HG03439 (cell line): ENCODE data around the gene GLG1.
"Not testable (repeated sequence)": the region's sequence is repeated elsewhere in the genome, so short reads cannot be mapped to it uniquely, and the experiment has no call there.

ENCODE experiments used
- ATAC-seq: cut with Tn5 transposase; IDR thresholded peaks from one replicate; pipeline ENCODE4 v1.9.1; 2021; ENCODE audit warnings: mild to moderate bottlenecking, moderate library complexity; ENCODE audit not compliant: unreplicated experiment

Gene GLG1

DNA sequence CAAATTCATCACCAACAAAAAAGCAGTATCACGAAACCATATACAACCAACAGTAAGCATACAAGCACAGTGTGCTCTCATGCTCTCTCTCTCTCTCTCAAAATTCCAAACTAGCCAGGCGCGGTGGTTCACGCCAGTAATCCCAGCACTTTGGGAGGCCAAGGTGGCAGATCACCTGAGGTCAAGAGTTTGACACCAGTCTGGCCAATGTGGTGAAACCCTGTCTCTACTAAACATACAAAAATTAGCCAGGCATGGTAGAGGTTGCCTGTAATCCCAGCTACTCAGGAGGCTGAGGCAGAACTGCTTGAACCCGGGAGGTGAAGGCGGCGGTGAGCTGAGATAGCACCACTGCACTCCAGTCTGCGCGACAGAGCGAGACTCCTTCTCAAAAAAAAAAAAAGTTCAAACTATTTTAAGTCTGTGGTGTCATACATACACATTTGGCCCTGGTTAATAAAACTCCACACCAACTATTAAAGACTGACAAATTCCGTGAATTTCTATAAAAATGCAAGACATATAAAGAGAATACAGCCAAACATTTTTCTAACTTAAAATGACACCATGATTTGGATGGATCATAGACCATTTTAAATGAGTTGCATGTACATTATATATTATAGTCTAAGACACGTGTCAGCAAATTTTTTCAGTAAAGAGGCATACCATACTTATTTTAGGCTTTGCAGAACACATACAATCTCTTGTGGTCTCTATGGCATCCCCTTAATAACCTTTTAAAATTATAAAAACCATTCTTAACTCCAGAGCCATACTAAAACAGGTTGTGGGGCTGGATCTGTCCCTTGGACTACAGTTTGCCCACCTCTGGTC, 30.9 kb downstream of the GLG1 start:
- ATAC-seq: no peak

DNA sequence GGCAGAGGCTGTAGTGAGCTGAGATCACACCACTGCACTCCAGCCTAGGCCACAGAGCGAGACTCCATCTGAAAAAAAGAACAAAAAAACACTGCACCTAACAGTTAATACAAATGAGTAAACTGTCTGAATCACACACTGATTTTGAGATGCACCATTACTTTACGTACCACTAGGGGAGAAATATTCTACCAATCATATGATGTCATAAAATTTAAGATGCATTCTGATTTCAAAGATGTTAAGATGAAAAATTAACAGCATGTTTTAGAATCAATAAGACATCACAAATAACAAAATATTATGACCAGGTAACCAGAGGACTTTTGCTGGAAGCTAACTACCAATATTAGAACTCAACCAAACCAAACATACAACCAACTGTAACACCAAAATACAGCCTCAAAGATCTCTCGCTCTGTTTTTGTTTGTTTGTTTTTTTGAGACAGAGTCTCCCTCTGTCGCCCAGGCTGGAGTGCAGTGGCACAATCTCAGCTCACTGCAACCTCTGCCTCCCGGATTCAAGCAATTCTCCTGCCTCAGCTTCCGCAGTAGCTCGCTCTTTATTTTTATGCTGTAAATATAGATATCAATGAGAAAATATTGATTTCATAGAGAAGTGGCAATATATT, 31.6 kb downstream of the GLG1 start:
- ATAC-seq: no peak

DNA sequence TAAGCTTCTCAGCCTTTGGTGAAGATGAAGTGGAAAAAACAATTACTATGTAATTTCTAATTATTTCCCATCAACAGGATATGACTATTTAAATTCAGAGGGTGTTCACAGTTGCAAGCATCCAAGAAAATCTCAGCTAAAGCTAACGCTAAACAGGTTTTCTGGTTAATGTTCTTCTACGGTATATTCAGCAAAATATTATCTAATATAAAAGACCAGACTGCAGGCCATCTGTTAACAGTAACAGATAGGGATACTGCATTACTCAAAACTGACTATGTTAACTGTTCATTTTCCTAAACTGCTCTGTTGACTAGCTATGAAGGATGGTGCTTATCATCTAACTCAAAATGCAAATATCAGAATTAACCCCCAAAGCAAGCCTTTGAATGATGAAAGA, 32.8 kb downstream of the GLG1 start:
- ATAC-seq: no peak

DNA sequence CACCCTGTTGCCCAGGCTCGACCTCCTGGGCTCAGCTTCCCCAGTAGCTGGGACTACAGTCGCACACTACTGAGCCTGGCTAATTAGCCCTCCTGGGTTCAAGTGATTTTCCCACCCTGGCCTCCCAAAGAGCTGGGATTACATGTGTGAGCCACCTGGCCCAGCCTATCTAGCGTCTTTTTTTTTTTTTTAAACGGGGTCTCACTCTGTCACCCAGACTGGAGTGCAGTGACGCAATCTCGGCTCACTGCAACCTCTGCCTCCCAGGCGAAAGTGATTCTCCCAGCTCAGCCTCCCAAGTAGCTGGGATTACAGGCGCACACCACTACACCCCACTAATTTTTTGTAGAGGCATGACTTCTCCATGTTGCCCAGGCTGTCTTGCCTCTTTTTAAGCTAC, 33.3 kb downstream of the GLG1 start:
- ATAC-seq: no peak

DNA sequence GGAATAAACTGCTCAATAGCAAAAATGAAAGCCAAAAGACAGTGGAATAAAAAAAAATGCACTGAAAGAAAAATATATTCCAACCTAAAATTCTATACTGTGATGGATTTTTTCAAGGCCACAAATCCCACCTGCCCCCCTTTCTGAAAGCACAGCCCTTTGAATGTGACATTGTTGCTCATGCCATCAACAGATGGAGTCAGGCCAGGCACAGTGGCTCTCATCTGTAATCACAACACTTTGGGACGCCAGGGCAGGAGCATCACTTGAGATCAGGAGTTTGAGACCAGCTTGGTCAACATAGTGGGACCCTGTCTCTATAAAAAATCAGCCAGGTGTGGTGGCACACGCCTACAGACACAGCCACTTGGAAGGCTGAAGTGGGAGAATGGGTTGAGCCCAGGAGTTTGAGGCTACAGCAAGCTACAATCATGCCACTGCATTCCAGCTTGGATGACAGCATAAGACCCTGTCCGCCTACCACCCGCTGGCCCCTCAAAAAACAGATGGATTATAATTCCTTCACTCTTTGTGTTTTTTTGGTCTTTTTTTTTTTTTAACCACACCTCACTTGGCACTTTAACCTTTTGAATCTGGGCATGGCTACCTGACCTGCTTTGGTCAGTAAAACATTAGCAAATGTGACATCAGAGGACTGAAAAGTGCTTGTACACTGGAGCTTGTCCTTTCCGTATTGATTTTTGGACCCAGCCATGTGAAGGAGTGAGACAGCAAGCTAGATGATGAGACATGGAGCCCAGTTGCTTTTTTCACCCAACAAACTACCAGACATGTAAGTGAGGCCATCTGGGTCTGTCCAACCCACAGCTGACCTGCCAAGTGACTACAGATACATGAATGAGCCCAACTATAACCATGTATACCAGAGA, 36.3 kb downstream of the GLG1 start:
- no peak for ATAC-seq

DNA sequence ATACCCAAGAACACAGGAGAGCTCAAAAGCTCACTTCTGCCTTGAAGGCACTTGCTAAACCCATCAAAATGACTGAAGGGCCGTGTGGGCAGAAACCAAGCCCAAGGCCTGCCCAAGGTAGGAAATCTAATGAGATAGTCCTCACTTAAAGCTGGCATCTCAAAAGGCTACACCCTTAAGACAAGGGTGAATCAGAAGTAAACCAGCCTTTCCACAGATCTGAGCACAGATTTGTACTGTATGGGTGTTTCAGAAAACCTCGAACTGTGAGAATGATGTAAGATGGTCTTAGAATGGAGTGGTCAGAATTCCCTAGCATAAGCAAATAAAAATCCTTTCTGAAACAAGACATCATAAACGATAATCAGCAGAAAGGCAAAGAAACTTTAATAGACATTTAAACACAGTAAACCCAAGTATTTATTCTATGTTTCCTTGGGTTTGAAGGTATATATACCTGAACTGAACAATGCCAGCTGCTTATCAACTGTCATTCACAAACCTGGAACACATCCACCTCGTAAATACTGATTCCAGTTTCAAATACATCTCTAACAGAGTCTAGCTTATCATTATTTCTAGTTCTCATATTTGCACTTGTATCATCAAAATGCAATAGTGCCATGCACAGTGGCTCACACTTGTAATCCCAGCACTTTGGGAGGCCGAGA, 37.8 kb downstream of the GLG1 start:
- ATAC-seq: no peak

DNA sequence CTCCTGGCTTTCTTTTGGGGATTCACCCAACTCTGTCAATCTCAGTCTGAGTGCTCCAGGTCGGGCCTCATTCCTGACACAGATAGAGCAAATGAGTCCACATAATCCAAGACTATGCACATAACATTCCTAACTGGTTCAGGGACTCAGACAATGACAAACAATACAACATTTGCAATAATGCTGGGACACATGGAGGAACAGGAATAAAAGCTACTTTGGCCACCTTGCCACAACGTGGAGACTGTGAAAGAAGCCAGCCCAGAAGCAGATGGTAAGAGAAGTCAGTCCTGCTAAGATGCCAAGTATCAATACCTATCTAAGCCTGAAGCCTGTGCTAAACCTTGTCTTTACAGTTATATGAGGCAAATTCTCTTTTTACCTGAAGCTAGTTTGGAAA, 39.0 kb downstream of the GLG1 start:
- ATAC-seq: no peak

DNA sequence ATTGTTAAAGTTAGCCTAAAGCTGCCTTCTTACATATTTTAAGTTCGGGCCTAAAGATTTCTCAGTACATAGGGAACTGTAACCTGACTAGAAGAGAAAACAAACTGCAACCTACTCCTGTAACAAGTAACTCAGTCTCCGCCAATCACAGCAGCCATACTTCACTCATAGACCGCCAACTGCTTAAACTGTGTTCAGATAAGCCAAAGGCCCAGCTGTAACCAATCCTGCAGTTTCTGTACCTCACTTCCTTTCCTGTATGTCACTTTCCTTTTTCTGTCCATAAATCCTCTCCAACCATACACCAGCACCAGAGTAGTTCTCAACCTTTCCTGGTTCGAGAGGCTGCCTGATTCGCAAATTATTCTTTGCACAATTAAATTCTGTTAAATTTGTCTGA, 41.5 kb downstream of the GLG1 start:
- ATAC-seq: no peak

DNA sequence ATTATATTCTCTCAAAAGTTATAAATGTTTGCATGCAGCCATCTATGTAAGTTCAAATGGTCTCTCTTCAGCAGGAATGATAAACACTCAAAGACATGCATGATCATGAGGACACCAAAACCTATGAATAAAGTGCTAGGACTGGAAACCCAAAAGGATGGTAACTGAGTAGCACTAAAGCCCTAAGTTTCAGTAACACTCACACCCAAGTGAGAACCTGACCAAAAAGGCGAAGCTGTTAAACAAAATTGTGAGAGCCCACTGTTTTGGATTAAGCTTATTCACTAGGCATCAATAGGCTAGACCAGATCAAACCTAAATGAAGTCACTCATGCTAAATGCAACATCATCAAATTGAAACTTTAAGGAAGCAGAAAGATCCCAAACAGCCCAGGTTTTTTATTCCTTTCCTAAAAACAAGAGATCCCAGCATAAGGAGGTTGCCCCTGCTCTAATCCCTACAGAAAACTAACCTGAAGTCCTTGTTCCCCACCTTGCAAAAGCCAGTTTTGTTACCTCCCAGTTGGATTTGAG, 42.4 kb downstream of the GLG1 start:
- no peak for ATAC-seq

DNA sequence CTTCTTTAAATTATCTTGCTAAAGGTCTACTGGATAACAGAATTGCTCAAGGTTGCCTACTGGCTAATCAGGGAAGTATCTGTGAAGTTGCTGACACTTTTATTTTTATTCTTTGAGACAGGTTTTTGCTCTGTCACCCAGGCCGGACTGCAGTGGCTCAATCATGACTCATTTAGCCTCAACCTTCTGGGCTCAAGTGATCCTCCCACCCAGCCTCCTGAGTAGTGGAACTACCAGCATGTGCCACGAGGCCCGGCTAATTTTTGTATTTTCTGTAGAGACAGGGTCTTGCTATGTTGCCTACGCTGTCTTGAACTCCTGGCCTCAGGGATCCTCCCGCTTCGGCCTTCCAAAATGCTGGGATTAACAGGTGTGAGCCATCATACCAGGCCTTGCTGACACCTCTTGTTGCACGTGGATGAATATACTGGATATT, 43.1 kb downstream of the GLG1 start:
- no peak for ATAC-seq

DNA sequence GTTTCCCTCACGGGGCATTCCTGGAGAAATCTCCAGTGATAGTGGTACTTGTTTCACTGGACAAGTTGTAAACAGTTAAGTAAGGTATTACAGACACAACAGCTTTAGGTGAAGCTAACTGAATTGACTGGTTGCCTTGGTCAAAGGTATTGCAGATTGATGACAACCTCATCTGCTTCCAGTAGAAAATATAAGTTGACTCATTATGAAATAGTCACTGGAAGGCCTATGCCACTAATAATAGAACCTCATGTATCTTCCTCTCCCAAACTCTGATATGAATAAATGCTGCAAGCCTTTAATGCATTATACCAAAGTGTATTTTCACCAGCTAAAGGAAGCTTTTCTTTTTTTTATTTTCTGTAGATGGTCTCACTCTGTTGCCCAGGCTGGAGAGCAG, 44.8 kb downstream of the GLG1 start:
- no peak for ATAC-seq

DNA sequence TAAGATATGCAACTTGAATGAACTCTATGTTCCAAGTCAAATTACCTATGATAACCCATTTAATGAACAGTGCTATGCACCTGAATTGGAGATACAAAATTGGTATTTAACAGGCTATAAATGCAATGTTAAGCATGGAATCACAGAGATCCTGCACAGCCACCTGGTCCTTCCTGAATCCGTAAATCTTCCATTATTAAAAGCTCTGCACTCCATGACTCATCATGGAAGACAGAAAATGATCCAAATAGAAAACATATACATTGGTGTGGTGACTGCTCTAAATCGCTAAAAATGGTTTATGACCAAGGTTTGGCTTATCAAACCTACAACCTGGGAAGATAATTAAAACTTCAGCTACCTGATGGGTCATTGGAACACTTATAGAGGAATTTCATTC, 45.3 kb downstream of the GLG1 start:
- no peak for ATAC-seq

DNA sequence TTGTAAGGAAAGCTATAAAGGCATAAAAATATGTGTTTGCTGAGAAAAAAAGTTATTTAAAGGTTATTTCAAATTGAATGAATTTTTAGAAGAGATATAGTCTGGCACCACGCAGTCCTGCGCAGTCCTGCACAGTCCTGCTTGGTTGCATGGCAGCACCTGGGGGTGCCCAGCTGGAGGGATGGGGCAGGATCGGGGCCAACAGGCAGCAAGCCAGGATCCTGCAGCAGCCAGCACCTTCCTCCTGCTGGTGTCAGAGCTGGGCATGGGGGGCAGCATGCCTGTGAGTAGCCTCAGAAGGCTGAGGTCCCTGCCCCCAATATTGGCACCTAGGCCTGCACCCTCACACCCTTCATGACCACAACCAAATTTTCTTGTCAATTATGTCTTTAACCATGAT, 46.0 kb downstream of the GLG1 start:
- ATAC-seq: no peak

DNA sequence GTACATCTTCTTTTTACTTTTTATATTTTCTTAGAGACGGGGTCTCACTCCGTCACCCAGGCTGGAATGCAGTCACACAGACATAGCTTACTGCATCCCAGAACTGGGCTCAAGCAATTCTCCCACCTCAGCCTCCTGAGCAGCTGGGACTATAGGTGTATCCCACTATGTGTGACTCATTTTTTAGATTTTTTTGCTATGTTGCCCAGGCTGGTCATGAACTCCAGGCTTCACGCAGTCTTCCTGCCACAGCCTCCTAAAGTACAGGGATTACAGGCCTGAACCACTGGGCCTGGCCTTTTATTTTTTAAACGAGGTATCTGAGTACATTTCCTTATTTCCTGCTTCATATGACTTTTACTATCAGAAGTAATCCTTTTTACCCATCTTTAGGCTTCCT, 48.0 kb downstream of the GLG1 start:
- no peak for ATAC-seq

DNA sequence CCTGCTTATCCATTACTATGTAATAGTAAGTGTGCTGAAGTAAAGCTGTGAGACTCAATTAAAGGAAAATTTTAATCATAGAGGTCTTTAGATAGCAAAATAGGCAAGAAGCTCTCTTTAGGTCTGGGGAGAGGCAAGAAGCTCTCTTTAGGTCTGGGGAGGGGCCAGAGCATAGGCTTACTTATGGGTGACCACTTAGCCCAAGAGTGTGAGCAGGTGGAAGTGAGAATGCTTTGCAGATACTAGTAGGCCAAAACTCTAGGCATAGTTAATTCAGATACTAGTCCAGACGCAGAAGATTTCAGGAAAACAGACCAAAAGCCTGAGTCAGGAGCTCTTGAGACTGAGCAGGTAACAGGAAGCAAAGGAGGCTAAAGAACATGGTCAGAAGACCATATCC, 49.6 kb downstream of the GLG1 start:
- ATAC-seq: no peak

DNA sequence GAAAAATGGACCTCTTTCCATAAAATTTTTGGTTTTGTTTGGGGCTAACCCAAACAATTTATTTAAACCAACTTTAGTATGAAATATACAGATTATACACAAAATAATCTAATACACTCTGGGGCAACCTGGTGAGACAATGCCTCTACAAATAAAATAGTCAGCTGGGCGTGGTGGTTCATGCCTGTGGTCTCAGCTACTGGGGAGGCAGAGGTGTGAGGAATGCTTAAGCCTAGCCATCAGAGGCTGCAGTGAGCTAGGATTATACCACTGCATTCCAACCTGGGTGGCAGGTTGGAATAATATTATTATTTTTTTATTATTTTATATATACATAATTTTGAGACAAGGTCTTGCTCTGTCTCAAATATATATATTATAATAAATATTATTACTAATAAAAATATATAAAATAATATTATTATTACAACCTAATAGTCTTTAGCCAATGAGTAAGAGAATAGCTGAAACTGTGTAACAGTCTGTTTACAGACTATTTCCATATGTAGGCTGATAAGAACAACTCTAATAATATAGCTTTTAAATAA, 50.5 kb downstream of the GLG1 start:
- no peak for ATAC-seq

DNA sequence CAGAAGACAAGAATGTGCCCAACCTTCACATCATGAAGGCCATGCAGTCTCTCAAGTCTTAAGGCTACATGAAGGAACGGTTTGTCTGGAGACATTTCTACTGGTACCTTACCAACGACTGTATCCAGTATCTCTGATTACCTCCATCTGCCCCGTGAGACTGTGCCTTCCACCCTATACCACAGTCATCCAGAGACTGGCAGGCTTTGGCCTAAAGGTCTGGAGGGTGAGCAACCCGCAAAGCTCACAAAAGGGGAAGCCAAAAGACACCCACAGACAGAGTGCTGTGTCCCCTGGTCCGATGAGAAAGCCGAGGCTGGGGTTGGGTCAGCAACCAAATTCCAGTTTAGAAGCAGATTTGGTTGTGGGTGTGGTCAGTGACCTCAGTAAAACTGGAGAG, 54.6 kb downstream of the GLG1 start:
- not testable (repeated sequence) for ATAC-seq

DNA sequence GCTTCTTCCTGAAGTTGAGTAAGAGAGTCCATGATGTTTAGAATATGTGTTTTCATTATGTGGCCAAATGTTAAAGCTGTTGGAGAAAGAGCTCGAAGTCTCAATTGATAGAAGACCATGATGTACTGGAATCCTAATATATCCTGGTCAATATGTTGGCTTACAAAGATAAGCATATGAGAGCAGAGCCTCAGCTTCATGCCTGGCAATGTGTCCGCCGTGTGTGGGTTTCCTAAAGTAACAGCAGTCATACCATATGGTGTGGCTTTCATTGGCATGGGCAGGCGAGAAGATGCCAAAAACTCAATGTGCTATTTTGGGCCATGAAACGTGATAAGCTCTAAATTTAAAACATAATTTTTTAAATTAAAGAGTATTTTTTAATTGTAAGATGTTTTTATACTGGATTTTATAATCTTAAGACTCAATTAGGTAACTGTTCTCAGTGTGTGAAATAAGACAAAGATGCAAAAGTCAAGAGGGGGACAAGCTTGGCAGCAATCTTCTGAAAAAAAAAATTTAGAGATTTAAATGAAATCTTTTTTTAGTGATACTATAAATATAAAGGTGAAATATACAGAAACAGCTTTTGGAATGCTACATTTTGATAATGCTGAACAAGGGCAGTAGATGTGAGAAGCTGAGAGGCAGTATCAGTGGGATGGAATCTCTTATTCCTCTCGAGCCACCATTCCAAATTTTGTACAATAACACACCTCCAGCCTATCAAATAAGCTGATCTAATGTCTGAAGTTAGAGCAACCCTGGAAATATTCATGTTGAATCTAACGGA, 56.5 kb downstream of the GLG1 start:
- not testable (repeated sequence) for ATAC-seq

DNA sequence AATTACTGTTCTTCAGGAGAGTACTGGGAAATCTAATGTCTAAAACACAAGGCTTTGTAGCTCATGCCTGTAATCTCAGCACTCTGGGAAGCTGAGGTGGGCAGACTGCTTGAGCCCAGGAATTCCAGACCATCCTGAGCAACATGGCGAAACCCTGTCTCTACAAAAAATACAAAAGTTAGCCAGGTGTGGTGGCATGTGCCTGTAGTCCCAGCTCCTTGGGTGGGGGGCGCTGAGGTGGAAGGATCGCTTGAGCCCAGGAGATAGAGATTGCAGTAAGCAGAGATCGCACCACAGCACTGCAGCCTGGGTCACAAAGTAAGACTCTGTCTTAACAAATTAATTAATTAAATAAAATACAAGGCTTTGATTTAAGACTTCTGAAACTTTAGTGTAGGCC, 60.8 kb downstream of the GLG1 start:
- not testable (repeated sequence) for ATAC-seq
